ENCODE data around the gene ZBTB4.
A peak's percentile ranks its signal among the peaks of the same experiment; 100 is the strongest.
"Not testable (repeated sequence)": the region's sequence is repeated elsewhere in the genome, so short reads cannot be mapped to it uniquely, and the experiment has no call there.

The ZBTB4 gene

GRCh38 chr17:7490144-7490543, 10.7 kb upstream of the ZBTB4 start:
- DNase-seq: no peak

- DNase-seq: no peak
These were observed 6.8 kb upstream of the ZBTB4 start for GRCh38 chr17:7486181-7486580.

GRCh38 chr17:7484919-7485377, 5.5 kb upstream of the ZBTB4 start:
- no peak for DNase-seq

- peak; percentile 98 to 99 (median 99) for DNase-seq
These were observed 4.9 kb upstream of the ZBTB4 start, which contains the start of gene POLR2A for GRCh38 chr17:7484067-7484918. TSS of gene POLR2A (plus strand) at chr17:7484366.

GRCh38 chr17:7483255-7484066, 4.0 kb upstream of the ZBTB4 start:
- peak; percentile 94 for DNase-seq

GRCh38 chr17:7482742-7483088, 3.3 kb upstream of the ZBTB4 start:
- DNase-seq: not testable (repeated sequence)

- peak in 1 of 3 donors; percentile 1 for DNase-seq
These were observed 2.7 kb upstream of the ZBTB4 start for GRCh38 chr17:7481842-7482741.

- DNase-seq: not testable (repeated sequence)
These were observed 1.8 kb upstream of the ZBTB4 start, which contains the start of gene SLC35G6 for GRCh38 chr17:7481275-7481674. TSS of gene SLC35G6 (plus strand) at chr17:7481446. CDS start at chr17:7481517, 71 bp downstream.

GRCh38 chr17:7480089-7480384, 606 bp upstream of the ZBTB4 start:
- DNase-seq: no peak

GRCh38 chr17:7478276-7479212, 887 bp downstream of the ZBTB4 start:
- DNase-seq: peak; percentile 19 to 49 (median 35)

GRCh38 chr17:7477392-7478275, 1.8 kb downstream of the ZBTB4 start:
- DNase-seq: peak; percentile 45 to 64 (median 53)

- no peak for DNase-seq
These were observed 2.5 kb downstream of the ZBTB4 start for GRCh38 chr17:7476951-7477350.

GRCh38 chr17:7476494-7476893, 2.9 kb downstream of the ZBTB4 start:
- no peak for DNase-seq

- peak; percentile 75 to 79 (median 79) for DNase-seq
These were observed 3.5 kb downstream of the ZBTB4 start for GRCh38 chr17:7475764-7476422.

- not testable (repeated sequence) for DNase-seq
These were observed 4.7 kb downstream of the ZBTB4 start for GRCh38 chr17:7474767-7475166.

- no peak for DNase-seq
These were observed 7.7 kb downstream of the ZBTB4 start for GRCh38 chr17:7471729-7472128.

GRCh38 chr17:7470457-7470973, 8.9 kb downstream of the ZBTB4 start:
- DNase-seq: not testable (repeated sequence)

GRCh38 chr17:7469843-7470242, 9.6 kb downstream of the ZBTB4 start:
- DNase-seq: not testable (repeated sequence)

GRCh38 chr17:7468804-7469389, 10.5 kb downstream of the ZBTB4 start:
- DNase-seq: peak in 1 of 3 donors; percentile 11
